NCI-H748 treated with DMSO at 0.1 percent for 48 hours (cell line): ENCODE measurements around the gene CCBE1.
"Not testable (repeated sequence)": the region's sequence is repeated elsewhere in the genome, so short reads cannot be mapped to it uniquely, and the experiment has no call there.

Source experiments
- DNase-seq: peaks from one replicate; lab custom pipeline; 2025; lab: John Stamatoyannopoulos, UW

Gene CCBE1

DNA sequence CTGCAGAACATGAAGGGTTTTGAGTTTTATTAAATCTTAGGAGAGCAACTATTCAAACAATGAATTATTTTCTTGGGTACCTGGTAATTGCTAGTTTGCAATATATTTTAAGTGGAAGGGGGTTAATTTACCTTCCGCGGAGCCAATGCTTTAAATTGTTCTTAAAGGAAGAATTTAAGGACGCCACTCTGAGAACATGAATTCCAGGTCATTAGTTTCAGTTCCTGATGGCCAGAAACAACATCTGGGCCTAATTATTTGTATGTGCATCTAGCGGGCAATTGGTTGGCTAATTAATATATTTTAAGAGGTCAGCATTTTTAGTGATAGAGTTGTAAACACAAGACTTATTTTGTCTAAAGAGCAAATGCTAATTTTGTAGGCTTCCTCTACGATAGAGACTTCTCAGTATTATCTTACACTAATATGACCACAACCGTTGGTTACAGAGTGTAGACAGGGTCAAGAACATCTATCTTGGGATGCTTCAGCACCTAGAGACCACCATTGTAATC lies 40.8 kb downstream of the CCBE1 start:
- no peak for DNase-seq

DNA sequence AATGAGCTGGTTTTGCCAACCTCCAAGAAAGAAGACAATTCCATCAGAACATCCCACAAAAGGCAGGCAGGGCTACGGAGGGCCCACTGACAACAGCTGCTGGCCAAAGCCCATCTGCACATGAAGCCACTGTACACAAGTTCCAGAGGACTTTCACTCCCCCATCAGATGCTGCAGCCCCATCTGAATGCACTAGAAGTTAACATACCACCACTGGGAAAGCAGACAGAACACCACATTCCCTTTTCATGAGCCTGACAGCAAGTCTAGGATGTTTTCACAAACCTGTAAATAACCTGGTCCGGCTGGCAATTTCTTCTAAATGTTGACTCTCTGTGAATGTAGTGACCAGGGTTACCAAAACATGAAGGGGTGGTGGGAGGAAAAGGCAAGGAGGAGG lies 41.5 kb downstream of the CCBE1 start:
- DNase-seq, result no peak

DNA sequence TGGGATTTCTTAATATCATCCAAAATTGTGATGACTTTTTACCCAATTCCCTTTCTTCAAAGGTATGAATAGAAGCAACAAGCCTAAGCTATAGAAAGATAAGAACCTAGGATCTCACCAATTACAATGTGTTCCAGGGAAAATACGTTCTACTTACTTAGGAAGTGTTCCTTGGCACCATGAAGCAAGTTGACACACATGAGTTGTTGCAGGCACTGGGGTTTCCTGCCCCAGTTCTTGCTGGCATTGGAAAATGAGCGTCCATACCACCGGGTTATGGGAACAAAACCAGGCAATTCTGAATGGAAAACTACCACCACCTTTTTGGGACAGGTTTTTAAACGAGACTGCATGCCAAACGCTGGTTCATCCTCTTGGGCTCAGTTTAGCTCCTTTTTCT lies 46.2 kb downstream of the CCBE1 start:
- DNase-seq, result no peak

DNA sequence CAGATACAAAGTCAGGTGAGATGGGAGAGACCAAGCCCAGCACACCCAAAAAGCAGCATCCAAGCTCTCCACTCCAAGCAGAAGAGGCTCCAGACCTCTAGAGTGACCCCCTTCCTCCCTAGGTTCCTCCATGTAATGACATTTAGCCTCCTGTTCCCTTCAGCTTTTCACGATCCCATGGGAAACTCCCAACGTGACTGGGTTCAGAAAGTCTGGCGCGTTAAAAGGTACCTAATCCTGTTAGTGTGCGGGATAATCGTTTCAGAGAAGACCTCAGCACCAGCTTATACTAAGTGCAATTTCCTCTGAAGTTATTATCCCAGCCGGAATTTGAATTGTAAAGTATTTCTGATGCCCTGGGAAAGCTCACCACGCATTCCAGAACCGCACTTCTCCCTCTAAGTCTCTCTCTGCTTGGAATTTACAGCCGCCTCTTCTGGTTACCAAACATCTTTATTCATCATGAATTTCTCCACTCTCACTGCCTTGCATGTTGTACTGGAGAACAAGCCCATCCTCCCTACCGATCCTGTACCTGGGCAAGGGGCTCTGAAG lies 46.9 kb downstream of the CCBE1 start:
- no peak for DNase-seq

GRCh38 chr18:59649591-59649990 lies 47.6 kb downstream of the CCBE1 start:
- DNase-seq, result no peak

- not testable (repeated sequence) for DNase-seq
These were observed 48.8 kb downstream of the CCBE1 start for GRCh38 chr18:59648469-59648868.

DNA sequence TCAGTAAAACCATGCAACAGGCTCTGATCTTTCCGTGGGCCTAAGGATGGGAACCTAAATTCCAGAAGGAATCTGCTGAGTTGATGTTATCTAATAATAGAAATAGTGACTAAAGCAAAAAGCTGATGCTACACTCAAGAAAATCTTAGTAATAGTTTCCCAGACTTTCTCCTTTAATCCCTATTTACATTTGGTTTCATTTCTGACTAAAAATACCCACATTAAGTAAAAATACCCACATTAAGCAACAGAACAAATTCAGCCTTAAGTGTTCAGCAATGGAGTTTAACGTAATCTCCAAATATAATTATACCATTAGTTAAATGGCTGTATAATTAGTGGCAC lies 50.3 kb downstream of the CCBE1 start:
- no peak for DNase-seq

DNA sequence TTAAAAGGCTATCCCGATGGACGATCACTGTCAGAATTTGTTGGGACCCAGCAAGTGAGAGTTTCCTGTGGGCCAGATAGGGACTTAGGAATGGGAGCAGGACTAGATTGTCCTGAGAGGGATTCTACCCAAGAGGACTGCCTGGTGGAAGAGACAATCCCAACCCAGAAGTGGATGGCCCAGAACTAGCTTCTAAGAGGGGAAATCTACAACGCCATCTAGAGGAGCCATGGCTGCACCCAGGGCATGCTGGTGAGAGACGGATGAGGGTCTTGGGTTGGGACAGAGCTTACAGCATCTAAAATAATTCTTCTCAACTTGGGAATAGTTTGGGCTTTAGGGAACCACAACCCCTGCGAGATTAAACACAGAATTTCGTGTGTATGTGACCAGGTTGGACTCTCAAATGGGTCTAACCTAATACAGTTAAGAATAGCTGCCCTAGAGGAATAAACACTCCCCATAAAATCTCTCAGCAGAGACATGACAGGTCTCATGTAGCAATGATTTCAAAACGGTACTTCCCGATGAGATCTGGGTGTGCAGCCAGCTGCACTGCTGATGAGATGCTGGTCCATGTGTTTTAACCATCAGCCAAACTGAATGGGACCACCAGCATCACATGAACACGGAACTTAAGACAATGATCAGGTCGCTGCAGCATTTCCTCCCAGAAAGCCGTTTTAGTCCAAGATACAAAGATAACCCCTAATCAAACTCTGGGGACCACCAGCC lies 50.8 kb downstream of the CCBE1 start:
- no peak for DNase-seq

DNA sequence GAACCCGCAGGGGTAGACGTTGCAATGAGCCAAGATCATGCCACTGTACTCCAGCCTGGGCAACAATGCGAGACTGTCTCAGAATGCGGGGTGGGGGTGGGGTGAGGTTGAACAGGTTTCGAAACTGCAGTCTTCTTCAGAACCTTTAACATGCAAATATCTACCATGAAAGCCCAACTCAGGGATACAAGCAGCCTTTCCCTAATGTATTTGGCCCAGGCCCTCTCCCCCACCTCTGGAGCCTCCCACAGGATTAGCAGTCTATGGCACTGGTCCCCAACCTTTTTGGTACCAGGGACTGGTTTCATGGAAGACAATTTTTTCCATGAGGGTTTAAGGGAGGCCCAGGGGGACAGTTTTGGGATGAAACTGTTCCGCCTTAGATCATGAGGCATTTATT lies 53.5 kb downstream of the CCBE1 start:
- no peak for DNase-seq

GRCh38 chr18:59640721-59641120 lies 56.5 kb downstream of the CCBE1 start:
- no peak for DNase-seq

- no peak for DNase-seq
These were observed 57.4 kb downstream of the CCBE1 start for GRCh38 chr18:59639821-59640220.

DNA sequence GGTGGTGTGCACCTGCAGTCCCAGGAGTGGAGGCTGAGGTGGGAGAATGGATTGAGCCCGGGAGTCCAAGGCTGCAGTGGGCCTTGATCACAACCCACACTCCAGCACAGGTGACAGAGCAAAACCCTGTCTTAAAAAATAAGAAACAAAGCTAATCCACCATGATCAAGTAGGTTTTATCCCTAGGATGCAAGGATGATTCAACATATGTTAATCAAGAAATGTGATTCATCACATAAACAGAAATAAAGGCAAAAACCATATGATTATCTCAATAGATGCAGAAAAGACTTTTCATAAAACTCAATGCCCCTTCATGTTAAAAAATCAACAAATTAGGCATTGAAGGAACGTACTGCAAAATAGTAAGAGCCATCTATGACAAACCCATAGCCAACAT lies 58.1 kb downstream of the CCBE1 start:
- DNase-seq, result no peak

GRCh38 chr18:59633961-59634485 lies 63.2 kb downstream of the CCBE1 start:
- no peak for DNase-seq

DNA sequence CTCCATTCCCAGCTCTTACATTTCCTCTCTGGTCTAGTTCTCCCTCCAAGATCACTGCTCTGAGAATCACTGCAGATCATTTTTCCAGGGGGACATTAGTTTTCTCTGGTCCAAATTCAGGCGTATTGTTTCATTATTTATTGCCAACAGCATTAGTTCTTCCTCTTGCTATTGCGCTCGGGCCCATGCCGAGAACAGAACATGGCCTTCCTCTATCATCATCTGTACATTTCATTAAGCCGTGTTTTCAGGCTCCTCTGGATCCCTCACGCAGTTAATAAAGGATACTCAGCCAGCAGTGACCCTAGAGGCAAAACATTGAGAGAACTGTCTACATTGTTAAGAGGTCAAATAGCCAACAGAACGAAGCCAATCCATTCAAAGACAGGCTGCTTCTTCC lies 63.9 kb downstream of the CCBE1 start:
- DNase-seq, result no peak

DNA sequence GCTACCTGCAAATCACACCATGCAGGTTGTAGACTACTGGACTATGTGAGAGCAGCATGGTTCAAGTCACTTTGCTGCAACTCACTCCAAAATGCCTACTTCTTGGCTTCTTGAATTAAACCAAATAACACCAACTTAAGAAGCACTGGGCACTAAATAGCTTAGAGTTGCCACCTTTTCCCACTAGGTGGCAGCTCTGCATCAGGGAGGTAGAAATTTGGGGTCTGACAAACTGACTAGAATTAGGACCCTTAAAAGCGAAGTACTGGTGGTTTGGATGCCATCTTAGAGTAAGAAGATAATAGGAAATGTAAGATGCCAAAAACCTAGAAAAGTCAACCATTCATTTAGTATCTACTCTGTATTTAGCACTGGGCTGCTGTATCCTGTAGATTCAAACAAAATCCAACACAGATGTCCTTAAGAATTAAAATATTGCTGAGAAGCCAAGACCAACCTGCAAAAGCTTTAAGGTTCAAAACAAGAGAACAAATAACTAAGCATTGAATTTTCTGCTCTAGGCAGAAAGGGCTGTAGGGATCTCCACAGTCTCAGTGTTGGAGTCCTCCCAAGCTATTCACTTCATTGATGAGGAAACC lies 65.5 kb downstream of the CCBE1 start:
- DNase-seq, result no peak

DNA sequence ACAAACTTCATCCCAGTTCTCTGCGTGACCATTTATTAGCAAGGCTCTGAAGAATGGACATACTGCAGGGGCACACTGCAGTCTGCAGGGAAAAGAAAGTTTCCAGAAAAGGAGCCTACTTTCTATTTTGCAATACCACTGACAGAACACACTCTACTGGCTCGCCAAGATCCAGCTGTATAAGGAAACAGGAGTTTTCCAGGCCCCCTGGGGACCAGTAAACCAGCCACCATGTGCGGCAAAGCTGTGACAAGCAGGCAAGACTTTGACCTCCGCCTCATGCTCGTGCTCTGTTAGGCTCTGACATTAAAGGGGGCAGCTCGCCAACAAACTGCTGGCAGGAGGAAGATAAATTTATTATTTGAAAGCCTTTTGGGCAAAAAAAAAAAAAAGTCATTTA lies 67.3 kb downstream of the CCBE1 start:
- DNase-seq, result no peak

GRCh38 chr18:59628995-59629394 lies 68.2 kb downstream of the CCBE1 start:
- no peak for DNase-seq

- DNase-seq, result no peak
These were observed 69.8 kb downstream of the CCBE1 start for GRCh38 chr18:59627414-59627813.

GRCh38 chr18:59624369-59624765 lies 72.9 kb downstream of the CCBE1 start:
- DNase-seq, result no peak

DNA sequence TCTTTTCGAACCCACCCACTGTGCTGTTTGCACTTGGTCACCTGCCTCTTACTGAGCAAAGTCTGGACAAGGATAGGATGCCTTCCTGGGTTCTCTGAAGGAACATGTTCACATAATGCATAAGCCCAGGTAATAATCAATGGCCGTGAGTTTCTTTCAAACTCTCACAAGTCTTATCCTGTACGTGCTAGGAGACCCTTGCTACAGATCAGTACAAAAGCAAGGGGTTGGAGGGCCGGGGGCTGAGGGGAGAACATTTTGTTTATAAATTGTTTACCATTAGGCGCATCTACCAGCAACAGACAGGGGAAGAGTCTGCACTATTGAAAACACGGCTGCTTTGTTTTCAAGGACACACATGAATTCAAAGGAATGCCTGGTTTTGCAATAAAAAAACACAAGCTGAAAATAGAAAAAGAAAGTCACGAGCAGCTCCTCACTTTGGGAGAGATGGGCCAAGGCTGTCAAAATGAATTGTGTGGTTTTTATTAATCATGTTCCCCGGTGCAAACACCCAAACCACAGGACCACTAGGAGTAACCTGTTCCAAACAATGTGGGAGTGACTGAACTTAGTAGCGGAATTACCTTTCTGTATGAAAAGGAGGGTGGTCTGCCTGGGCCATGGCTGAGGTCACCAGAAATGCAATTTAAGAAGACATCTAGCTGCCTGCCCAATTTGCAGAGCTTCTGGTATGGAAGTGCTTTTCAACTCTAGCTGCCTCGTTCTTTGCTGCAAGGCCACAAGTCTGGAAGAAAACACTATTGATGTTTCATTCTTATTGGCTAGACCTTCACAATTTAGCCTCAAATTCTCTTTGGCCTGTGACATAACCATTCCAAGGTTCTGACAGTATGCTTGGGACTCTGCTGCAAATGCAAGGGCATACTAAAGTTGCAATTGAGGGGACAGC lies 73.5 kb downstream of the CCBE1 start:
- DNase-seq, result no peak

- no peak for DNase-seq
These were observed 76.2 kb downstream of the CCBE1 start for GRCh38 chr18:59621027-59621426.

DNA sequence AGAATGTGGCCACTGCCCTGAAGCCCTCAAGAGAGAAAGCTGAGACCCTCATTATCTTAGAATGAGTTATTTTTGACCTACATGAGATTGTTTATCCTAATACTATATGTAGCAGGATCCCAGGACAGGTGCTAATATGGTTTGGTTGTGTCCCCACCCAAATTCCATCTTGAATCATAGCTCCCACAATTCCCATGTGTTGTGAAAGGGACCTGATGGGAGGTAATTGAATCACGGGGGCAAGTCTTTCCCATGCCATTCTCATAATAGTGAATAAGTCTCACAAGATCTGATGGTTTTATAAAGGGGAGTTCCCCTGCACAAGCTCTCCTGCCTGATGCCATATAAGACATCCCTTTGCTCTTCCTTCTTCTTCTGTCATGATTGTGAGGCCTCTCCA lies 76.8 kb downstream of the CCBE1 start:
- DNase-seq, result no peak
